ENCODE results near the gene RRBP1. TPM values are rescaled to one million over a fixed set of nuclear protein-coding genes. Genes with fewer than 3 reads are reported as not detected.
A peak's percentile ranks its signal among the peaks of the same experiment; 100 is the strongest.

RRBP1 gene
- total RNA-seq, 6 experiments from 2014 or later = 121 to 274 (median 193) TPM

DNA sequence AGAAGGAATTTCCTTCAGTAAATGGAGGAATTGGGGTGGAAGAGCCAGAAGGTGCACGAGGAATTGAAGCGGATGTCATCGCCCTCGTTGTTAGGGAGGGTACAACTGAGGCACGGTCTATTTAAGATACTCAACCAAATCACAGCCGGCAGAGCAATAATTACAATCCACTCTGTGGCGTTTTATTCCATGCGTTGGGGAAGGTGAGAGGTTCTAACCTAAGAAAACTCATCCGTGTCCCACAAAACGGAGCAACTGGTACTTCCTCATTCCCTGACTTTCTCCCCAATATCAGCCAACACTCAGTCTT lies 802 bp upstream of the RRBP1 start:
- peak overlapping the region; percentile 72 to 84 (median 76) for H3K27ac ChIP-seq

DNA sequence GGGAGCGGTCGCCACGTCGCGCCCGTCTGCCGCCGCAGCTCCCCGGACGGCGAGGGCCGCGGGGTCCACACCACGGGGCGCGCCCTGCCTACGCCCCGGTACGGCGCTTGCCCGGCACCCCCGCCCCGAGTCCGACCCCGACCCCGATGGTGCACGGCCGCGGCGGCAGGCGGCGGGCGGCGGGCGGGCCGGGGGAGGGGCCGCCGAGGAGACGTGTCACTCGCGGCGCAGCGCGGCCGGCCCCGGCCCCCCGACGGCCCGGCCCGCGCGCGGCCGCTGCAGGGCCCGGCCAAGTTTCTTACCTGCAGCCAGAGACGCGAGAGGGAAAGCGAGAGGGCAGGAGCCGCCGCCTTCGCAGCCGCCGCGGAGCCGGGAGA lies 328 bp downstream of the RRBP1 start:
- no peaks in the 10 kb centered on the region for H3K27me3 ChIP-seq
- 0% methylated on average over 5 of the region's 65 CpGs for WGBS (ENCODE audit: insufficient coverage, low coverage, low lambda C conversion rate, missing lambda C conversion rate)
- peaks cover 0 to 12% (median 0%) of the 10 kb centered on the region in 4 donors for H3K36me3 ChIP-seq
- H3K4me3 ChIP-seq = peak overlapping the region; percentile 74 to 89 (median 85)
- H3K27ac ChIP-seq = peak overlapping the region; percentile 83 to 94 (median 87)
- TF ChIP-seq CTCF (IDR thresholded peaks at IDR 0.05) = no peak
- no peak for TF ChIP-seq POLR2A (IDR thresholded peaks at IDR 0.05)
- no peaks in the 10 kb centered on the region for H3K9me3 ChIP-seq
- peaks cover 0 to 56% (median 24%) of the 10 kb centered on the region in 4 donors for H3K4me1 ChIP-seq
- ATAC-seq = no peak
- DNase-seq = no peak
- intact Hi-C loops (cut with DNase I) = loop anchor here (10.0 kb wide), 3 partner anchors 113 to 203 kb away; no protein-coding TSS in a partner anchor

More for the DNA sequence above, 802 bp upstream of the RRBP1 start:
- TF ChIP-seq POLR2A (IDR thresholded peaks at IDR 0.05) (no peak), CTCF (IDR thresholded peaks at IDR 0.05) (no peak)
- H3K36me3 ChIP-seq = peaks cover 0 to 12% (median 0%) of the 10 kb centered on the region in 4 donors
- H3K4me1 ChIP-seq = peaks cover 0 to 45% (median 21%) of the 10 kb centered on the region in 4 donors
- WGBS (ENCODE audit: insufficient coverage, low coverage, low lambda C conversion rate, missing lambda C conversion rate) = 36% methylated on average over 8 of the region's 10 CpGs
- no peak for ATAC-seq
- intact Hi-C loops (cut with DNase I) = loop anchor here (10.0 kb wide), 3 partner anchors 112 to 202 kb away; no protein-coding TSS in a partner anchor
- H3K27me3 ChIP-seq = no peaks in the 10 kb centered on the region
- DNase-seq = no peak
- H3K9me3 ChIP-seq = no peaks in the 10 kb centered on the region
- peak overlapping the region; percentile 55 to 89 (median 62) for H3K4me3 ChIP-seq

DNA sequence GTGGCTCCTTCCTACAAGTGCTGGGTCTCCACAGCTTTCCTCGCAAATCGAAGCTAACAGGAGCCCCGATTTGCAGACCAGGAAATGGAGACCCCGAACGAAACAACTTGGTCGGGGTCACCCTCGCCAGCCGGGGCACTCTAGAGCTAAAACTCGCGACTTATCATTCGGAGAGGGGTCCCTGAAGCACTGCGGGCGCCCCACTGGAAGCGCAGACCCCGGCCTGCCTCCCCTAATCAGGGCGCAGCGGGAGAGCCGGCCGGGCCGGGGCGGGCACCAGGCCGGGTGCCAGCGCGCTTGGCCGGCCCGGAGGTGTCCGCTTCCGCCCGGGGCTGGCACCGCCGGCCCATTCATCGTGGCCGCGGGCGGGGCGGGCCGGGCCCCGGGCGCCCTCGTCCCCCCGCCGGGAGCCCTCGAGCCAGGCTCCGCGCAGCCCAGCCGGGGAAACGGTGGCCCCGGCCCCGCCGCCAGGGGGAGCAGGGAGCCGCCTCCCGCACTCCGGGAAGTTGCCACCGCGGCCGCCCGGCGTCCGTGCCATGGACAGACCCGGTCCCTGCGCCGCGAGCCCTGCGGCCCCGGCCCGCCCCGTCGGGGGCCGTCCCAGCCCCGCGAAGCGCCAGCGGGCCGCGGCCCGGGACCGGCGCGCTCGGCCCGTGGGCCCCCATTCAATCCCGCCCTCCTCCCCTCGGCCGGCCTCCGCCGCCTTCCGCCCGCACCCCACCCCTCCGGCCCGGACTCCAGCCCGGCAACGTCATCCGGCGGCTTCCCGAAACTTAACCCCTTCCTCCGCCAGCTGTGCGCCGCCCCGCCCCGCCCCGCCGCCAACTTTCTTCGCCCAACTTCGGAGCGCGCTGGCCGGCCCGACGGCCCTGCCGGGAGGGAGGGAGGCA lies 961 bp downstream of the RRBP1 start:
- peak; percentile 88 to 90 (median 90) for DNase-seq
- TF ChIP-seq POLR2A (IDR thresholded peaks at IDR 0.05) (no peak), CTCF (IDR thresholded peaks at IDR 0.05) (peak; percentile 40 to 92 (median 68))
- Histone ChIP-seq H3K27me3 (no peaks in the 10 kb centered on the region), H3K9me3 (no peaks in the 10 kb centered on the region), H3K4me1 (peaks cover 0 to 63% (median 27%) of the 10 kb centered on the region in 4 donors), H3K27ac (peak overlapping the region; percentile 83 to 94 (median 87)), H3K4me3 (peak overlapping the region; percentile 74 to 89 (median 85)), H3K36me3 (peaks cover 0 to 12% (median 0%) of the 10 kb centered on the region in 4 donors)
- intact Hi-C loops (cut with DNase I) = loop anchor here (10.0 kb wide), 3 partner anchors 114 to 204 kb away; no protein-coding TSS in a partner anchor
- ATAC-seq = peak; percentile 19 to 45 (median 39)
- WGBS (ENCODE audit: insufficient coverage, low coverage, low lambda C conversion rate, missing lambda C conversion rate) = under 1% methylated on average over 42 of the region's 110 CpGs

- Histone ChIP-seq H3K9me3 (no peaks in the 10 kb centered on the region), H3K36me3 (peaks cover 0 to 12% (median 0%) of the 10 kb centered on the region in 4 donors), H3K27me3 (no peaks in the 10 kb centered on the region), H3K27ac (peak overlapping the region; percentile 83 to 94 (median 86)), H3K4me1 (peaks cover 0 to 69% (median 31%) of the 10 kb centered on the region in 4 donors), H3K4me3 (peak overlapping the region; percentile 74 to 89 (median 85))
- ATAC-seq (peak; percentile 11 to 42 (median 29)), DNase-seq (peak; percentile 81 to 85 (median 84))
- intact Hi-C loops (cut with DNase I) = loop anchor here (10.0 kb wide), 3 partner anchors 115 to 205 kb away; no protein-coding TSS in a partner anchor
- WGBS (ENCODE audit: insufficient coverage, low coverage, low lambda C conversion rate, missing lambda C conversion rate) = 7% methylated on average over 17 of the region's 27 CpGs
- TF ChIP-seq POLR2A (IDR thresholded peaks at IDR 0.05) = peak; percentile 42
- no peak for TF ChIP-seq CTCF (IDR thresholded peaks at IDR 0.05)
Measured at GRCh38 chr20:17679941-17680835, 1.9 kb downstream of the RRBP1 start.
